KMS-11 (cell line): ENCODE data around the gene SRGAP2C.
"Not testable (repeated sequence)": the region's sequence is repeated elsewhere in the genome, so short reads cannot be mapped to it uniquely, and the experiment has no call there.

Experiments used
- H2AFZ ChIP-seq: fragments of 200-600 bp; sonication (generic); 2 replicates; pipeline ENCODE4 v1.6.1; 2016; ENCODE audit warnings: antibody characterized with exemption, mixed run types, low read depth
- H3K27ac ChIP-seq: fragments of 200-600 bp; sonication (generic); 2 replicates; pipeline ENCODE4 v1.6.1; 2016; ENCODE audit warnings: mild to moderate bottlenecking, mixed run types
- H3K27me3 ChIP-seq: fragments of 200-600 bp; sonication (generic); 2 replicates; pipeline ENCODE4 v1.6.1; 2017; ENCODE audit warnings: mild to moderate bottlenecking, low read depth, mixed run types, moderate library complexity; ENCODE audit not compliant: insufficient read depth
- H3K36me3 ChIP-seq: fragments of 200-600 bp; sonication (generic); 2 replicates; pipeline ENCODE4 v1.6.1; 2017; ENCODE audit warnings: mild to moderate bottlenecking, mixed run types; ENCODE audit not compliant: insufficient read depth
- H3K4me1 ChIP-seq: fragments of 200-600 bp; sonication (generic); 2 replicates; pipeline ENCODE4 v1.6.1; 2016; ENCODE audit warnings: mild to moderate bottlenecking, low read depth, mixed run types; ENCODE audit not compliant: poor library complexity, severe bottlenecking
- H3K4me2 ChIP-seq: fragments of 200-600 bp; sonication (generic); 2 replicates; pipeline ENCODE4 v1.7.0; 2016; ENCODE audit warnings: mild to moderate bottlenecking, mixed run types
- H3K4me3 ChIP-seq: fragments of 200-600 bp; sonication (generic); IDR thresholded peaks from 2 replicates; pipeline ENCODE4 v1.6.1; 2017; ENCODE audit warnings: low read depth, low read length, mixed read lengths; ENCODE audit not compliant: insufficient read depth
- H3K79me2 ChIP-seq: fragments of 200-600 bp; sonication (generic); 2 replicates; pipeline ENCODE4 v1.6.1; 2016; ENCODE audit warnings: low read depth, mixed run types; ENCODE audit not compliant: insufficient read depth
- H3K9ac ChIP-seq: fragments of 200-600 bp; sonication (generic); 2 replicates; pipeline ENCODE4 v1.6.1; 2016; ENCODE audit warnings: mild to moderate bottlenecking, mixed run types
- H4K20me1 ChIP-seq: fragments of 200-600 bp; sonication (generic); 2 replicates; pipeline ENCODE4 v1.6.1; 2016; ENCODE audit warnings: mild to moderate bottlenecking, mixed run types; ENCODE audit not compliant: insufficient read depth

SRGAP2C gene

DNA sequence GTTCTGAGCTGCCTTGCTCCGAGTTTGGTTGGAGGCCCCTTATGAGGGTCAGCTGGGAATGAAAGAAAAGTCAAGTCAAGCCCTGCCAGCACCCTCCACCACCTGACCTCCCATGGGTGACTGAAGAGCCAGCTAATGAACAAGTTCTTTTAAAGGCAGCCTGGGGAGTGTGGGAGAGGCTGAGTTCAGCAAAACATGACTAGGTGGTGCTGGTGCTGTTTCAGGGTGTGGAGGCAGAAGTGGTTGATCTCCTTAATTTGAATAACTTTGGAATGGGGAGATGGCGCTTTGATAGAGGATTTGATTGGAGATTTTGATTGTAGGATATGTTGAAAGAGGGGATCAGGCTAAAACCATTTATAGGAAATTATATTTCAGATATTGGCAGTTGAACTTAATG, 22.6 kb downstream of the SRGAP2C start:
- not testable (repeated sequence) for H4K20me1 ChIP-seq, H3K9ac ChIP-seq, H3K4me3 ChIP-seq, H3K27me3 ChIP-seq, H3K4me1 ChIP-seq, H3K79me2 ChIP-seq, H2AFZ ChIP-seq, H3K27ac ChIP-seq, H3K4me2 ChIP-seq, H3K36me3 ChIP-seq

DNA sequence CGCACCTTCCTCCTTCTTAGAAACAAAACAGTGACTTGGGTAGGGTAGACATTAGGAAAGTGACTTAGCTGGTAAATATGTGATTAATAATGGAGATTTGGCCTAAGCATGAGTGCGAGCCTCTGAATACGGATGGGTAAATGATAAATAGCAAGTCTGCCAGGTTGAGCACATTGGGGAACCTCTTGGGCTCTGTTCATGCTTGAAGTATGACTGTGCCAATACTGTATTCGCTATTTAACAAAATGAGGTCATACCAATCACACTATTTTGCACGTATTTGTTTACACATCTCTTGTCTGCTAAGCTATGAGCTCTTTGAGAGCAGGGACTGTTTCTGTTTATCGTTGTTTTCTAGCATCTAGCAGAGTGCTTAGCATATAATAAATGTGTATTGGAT, 23.6 kb downstream of the SRGAP2C start:
- H3K4me2 ChIP-seq, H3K4me3 ChIP-seq, H3K9ac ChIP-seq, H3K27me3 ChIP-seq, H3K79me2 ChIP-seq, H3K36me3 ChIP-seq, H4K20me1 ChIP-seq, H3K27ac ChIP-seq, H2AFZ ChIP-seq, H3K4me1 ChIP-seq: not testable (repeated sequence)

DNA sequence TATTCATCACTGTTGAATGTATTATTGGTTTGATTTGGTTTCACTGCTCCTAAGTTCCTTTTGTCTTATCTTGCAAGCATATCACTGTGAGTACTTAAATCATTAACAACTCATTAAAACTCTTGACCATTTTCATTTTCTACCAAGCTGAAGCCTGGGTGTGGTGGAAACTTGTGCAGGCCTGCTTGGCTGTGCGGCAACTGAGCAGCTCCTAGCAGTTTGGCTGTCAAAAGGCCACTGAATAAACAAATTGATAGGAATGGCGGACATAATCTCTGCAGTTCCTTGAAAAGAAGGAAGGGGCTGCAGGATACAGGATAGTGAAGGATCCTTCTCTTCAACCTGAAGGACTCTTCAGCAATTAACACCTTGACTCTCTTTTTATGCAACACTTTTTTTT, 26.0 kb downstream of the SRGAP2C start:
- H3K4me1 ChIP-seq, H3K4me2 ChIP-seq, H3K36me3 ChIP-seq, H3K27me3 ChIP-seq, H4K20me1 ChIP-seq, H2AFZ ChIP-seq, H3K9ac ChIP-seq, H3K27ac ChIP-seq, H3K4me3 ChIP-seq, H3K79me2 ChIP-seq: not testable (repeated sequence)

GRCh38 chr1:121213491-121213890, 28.7 kb downstream of the SRGAP2C start:
- not testable (repeated sequence) for H4K20me1 ChIP-seq, H3K4me3 ChIP-seq, H3K36me3 ChIP-seq, H3K27me3 ChIP-seq, H3K4me1 ChIP-seq, H3K9ac ChIP-seq, H3K27ac ChIP-seq, H3K4me2 ChIP-seq, H3K79me2 ChIP-seq, H2AFZ ChIP-seq

DNA sequence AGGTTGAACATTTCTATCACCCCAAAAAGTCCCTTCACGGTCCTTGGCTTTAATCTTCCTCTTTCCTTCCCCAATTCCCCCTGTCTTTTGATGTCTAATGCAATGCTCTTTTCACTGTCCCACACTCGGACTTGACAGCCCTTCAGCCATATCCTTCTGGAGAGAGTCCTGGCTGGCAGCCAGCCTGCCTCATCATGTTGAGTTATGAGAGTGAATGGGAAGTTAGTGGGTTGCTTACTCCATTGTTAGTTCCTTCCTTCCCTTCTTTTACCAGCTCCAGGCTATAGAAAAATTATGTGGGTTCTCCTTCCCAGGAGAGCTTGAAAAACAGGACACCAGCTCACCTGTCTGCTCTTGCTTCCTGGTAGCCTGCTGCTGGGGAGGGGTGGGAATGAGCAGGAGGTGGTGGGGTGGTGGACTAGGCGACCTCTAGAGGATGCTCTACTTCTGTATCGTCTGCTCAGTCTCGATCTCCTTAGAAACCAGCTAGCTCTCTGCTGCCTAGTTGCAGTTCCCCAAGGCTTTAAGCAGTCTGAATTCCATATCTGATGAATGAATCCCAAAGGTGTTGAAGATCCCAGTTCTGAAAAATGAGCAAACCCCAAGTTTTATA, 29.9 kb downstream of the SRGAP2C start:
- H3K9ac ChIP-seq, H3K36me3 ChIP-seq, H3K27ac ChIP-seq, H3K4me2 ChIP-seq, H3K4me1 ChIP-seq, H3K27me3 ChIP-seq, H3K79me2 ChIP-seq, H3K4me3 ChIP-seq, H4K20me1 ChIP-seq, H2AFZ ChIP-seq: not testable (repeated sequence)

DNA sequence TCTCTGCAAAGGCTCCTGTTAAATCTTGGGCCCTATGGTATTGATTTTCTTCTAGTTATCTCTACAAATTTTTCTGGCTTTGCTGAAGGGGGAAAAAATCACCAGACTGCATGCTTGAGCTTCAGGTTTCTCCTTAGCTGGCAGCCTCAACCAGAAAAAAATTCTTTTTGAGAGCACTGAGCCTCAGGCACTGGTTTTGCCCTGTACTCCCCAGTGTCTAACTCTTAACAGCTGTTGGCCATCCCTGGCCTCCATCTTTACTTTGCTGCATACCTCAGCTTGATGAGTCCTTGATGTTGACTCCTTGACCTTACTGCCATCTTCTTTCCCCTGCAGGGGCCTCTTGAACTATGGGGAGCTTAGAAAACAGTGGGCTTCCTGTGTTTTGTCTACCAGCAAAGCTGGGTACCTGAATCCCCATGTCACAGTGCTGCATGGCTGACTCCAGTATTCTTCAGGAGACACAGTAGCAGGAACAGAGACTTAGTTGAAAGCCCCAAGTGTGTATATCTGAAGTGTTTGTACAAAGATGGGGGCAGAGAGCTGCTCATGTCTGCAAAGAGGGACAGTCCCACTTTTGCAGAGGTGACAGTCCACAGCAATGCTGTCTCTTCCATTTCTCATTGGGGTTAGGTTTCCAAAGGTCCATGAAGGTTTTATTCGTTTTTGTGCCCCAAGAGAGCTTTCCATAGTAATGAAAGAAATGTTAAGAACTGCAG, 31.1 kb downstream of the SRGAP2C start:
- H4K20me1 ChIP-seq, H3K79me2 ChIP-seq, H3K27ac ChIP-seq, H3K4me1 ChIP-seq, H3K4me2 ChIP-seq, H2AFZ ChIP-seq, H3K4me3 ChIP-seq, H3K9ac ChIP-seq, H3K27me3 ChIP-seq, H3K36me3 ChIP-seq: not testable (repeated sequence)

- H3K9ac ChIP-seq, H3K4me2 ChIP-seq, H3K4me1 ChIP-seq, H3K36me3 ChIP-seq, H3K27ac ChIP-seq, H3K4me3 ChIP-seq, H3K79me2 ChIP-seq, H3K27me3 ChIP-seq, H2AFZ ChIP-seq, H4K20me1 ChIP-seq: not testable (repeated sequence)
Observed at GRCh38 chr1:121216676-121217075, 31.9 kb downstream of the SRGAP2C start.

DNA sequence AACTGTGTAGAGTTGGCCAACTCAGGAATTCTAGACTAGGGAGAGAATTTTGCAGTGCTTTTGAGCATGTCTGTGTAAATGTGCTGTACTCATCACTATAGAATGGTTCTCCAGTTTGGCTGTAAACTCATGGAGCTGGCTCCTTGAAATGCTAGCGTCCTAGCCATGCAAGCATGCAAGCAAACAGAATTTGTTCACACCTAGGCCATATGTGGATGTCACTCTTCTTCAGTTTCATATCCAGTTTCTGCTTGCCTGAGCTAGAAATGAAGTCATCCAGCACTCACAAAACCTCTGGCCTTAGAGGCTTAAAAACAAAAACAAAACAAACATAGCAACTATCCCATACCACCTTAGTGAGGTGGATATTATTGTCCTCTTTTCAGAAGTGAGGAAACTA, 37.0 kb downstream of the SRGAP2C start:
- not testable (repeated sequence) for H3K79me2 ChIP-seq, H3K27me3 ChIP-seq, H3K4me3 ChIP-seq, H3K36me3 ChIP-seq, H2AFZ ChIP-seq, H3K27ac ChIP-seq, H3K4me1 ChIP-seq, H3K9ac ChIP-seq, H4K20me1 ChIP-seq, H3K4me2 ChIP-seq

DNA sequence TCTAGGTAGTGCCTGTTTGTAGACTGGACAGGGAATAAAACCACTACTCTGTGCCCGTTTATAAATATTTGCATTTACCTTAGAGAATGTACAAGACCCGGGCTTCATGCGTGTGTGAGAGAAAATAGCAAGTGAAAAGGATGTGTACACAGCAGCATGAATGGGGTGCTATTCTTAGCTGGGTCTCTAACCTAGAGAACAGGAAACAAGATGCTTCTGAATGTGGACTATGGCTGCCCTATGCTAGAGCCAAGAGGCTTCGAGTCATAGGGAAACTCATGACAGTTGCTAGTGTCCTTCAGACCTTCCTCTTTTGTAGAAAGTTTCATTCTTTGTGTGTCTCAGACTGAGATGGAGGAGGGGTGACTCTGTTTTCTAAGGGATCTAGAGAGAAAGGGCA, 39.9 kb downstream of the SRGAP2C start:
- H3K9ac ChIP-seq, H3K27me3 ChIP-seq, H2AFZ ChIP-seq, H3K4me3 ChIP-seq, H3K4me1 ChIP-seq, H3K27ac ChIP-seq, H4K20me1 ChIP-seq, H3K79me2 ChIP-seq, H3K36me3 ChIP-seq, H3K4me2 ChIP-seq: not testable (repeated sequence)

- not testable (repeated sequence) for H4K20me1 ChIP-seq, H3K36me3 ChIP-seq, H3K4me3 ChIP-seq, H3K27me3 ChIP-seq, H2AFZ ChIP-seq, H3K27ac ChIP-seq, H3K4me1 ChIP-seq, H3K9ac ChIP-seq, H3K79me2 ChIP-seq, H3K4me2 ChIP-seq
Observed at GRCh38 chr1:121226295-121226904, 41.6 kb downstream of the SRGAP2C start.
